ENCODE results near the gene SUSD4.

The SUSD4 gene

DNA sequence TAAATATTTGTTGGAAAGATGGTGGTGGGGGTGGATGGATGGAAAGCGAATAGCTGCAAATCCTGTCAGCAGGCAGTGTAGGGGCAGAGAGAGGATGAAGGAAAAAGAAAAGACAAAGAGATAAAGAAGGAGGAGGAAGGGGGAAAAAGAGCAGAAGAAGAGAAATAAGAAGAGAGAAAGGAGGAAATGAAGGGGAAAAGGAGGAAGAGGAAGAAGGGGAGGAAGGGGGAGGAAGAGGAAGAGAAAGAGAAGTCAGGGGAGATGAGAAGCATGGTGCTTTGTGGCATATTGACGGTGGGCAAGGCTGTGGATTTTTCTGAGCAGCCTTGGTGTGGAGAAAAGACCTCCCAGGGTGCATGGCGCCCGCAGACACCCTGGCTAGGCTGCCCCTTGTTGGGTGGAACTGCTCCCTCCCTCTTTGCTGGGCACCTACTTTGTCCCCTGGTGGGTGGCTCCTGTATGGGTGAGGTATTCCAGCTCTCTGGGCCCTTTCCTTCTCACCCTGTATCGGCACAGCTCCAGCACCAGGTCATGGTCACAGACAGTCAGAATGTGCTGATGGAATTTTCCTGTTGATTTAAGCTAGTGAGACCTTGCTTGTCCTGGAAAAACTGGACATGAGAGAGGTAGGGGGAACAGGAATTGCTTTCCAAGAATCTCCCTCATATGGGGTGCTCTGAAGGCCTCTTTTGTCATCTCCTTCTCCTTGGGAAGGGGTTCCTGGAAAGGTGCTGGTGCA is 175.2 kb downstream of the SUSD4 start:
- peak; percentile 16 for DNase-seq (ENCODE audit: low spot score)
- no peak for FAIRE-seq

DNA sequence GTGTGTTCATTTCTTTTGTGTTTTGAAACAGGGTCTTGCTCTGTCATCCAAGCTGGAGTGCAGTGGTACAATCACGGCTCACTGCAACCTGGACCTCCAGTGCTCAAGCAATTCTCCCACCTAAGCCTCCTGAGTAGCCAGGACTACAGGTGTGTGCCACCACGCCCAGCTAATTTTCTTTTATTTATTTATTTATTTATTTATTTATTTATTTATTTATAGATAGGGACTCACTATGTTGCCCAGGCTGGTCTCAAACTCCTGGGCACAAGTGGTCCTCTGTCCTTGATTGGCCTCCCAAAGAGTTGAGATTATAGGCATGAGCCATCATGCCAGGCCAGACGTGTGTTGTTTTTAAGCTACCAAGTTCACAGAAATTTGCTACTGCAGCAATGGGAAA is 177.2 kb downstream of the SUSD4 start:
- no peak for FAIRE-seq
- DNase-seq (ENCODE audit: low spot score) = no peak

DNA sequence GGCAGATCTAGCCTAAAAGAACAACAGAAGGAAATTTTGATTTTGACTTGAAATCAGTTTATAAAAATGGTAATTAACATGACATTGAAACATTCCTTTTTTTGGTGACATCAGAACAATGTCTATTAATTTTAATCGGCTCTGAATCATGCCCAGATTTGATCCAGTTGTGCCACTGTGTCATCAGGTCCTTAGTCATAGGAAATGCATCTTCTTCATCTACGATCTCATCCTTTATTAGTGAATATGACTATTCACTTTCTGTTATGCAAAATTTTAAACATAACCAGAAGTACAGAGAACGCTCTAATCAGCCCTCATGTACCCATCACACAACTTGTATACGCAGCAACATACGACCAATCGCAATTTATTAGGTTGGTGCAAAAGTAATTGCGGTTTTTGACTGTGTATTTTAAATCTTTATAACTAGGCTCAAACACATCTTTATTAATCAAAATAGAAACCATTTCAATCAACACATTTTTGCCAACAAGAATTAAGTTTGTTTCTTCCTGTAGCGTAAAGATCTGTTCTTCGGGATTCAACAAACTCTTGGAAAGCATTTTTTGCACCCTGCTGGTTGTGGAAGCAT is 180.6 kb downstream of the SUSD4 start:
- DNase-seq (ENCODE audit: low spot score) (no peak), FAIRE-seq (no peak)

DNA sequence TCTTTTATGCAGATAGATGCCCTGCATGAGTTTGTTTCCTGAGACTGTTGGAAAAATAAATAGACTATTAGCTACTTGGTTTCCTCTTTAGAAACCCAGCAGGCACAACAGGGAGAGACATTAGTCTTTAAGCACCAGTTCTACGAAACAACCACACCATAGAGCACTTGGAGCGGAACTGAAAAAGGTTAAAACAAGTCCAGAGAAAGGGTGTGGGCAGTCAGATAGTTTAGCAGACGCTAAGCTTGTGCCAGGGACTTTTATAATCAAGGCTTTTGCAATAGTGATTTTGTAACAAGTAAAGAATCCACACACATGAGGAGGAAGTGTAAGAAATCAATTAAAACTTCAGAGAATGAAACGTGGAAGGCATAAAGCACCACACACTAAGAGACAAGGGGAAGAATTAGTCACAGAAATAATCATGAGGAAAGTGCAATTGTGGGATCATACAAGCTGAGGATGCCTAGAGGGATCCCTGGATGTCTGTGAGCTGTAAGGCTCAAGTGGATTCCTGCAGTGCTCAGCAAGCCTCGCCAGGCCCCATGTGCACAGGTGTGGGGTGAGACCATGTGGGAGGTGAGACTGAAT is 183.2 kb downstream of the SUSD4 start:
- FAIRE-seq (no peak), DNase-seq (ENCODE audit: low spot score) (no peak)

DNA sequence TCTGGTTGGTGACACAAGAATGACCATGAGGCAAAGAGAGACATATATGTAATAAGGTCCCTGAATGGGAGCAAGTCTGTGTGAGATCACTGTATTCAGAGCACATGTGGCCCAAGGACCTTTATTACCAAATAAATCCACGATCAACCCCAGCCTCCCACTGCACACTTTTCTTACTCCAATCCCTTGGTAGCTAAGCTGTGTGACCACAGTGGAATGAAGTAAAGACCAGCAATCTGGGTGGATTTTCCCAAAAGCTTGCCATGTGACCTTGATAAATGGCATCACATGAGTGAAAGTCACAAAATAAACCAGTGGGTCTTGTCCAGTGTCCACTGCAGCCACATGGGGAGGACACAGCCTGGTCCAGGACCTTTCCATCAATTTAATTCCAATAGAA is 184.2 kb downstream of the SUSD4 start:
- FAIRE-seq (no peak), DNase-seq (ENCODE audit: low spot score) (no peak)

DNA sequence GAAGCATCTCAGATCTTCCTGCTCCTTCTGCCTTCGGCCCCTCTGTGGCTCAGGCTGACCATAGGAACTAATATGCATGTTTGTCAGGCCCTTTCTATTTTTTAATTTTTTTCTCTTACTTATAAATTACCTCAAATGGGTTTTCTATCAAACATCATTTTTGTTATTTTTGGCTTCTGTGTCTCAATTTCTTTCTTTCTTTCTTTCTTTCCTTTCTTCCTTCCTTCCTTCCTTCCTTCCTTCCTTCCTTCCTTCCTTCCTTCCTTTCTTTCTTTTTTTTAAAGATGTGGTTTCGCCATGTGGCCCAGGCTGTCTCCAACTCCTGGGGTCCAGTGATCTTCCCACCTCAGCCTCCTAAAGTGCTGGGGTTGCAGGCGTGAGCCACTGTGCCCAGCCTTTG is 184.7 kb downstream of the SUSD4 start:
- FAIRE-seq (no peak), DNase-seq (ENCODE audit: low spot score) (no peak)

DNA sequence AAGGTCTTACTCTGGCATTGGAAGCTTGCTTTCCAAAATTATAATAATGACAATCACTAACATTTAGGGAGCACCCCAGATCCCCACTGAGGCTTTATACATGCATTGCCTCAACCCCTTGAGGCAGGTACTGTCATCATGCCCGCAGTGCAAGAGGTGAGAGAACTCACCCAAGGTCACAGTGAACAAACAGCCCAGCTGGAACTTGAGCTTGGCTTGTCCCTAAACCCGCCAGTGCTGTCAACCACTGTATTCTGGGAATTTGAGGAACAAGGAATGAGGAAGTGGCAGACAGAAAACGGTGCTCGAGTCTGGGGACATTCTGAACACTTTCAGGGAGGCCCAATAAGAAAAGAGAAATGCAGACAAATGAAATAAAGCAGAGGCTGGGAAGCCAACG is 186.3 kb downstream of the SUSD4 start:
- FAIRE-seq (no peak), DNase-seq (ENCODE audit: low spot score) (no peak)

DNA sequence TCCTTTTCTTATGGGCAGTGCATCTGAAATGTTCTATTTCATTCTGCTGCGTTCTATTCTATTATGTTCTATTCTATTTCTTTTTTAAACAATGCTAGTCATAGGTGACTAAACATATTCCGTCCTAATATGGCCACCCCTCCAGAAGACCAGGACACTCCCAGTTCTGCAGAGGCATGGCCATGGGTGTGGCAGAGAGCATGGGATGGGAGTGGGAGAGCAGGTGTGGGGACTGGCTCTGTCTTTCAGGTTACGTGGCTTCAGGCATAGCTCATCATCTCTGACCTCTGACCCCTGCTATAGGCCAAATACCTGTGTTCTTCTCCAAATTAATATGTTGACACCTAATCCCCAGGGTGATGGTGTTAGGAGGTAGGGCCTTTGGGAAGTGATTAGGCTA is 187.5 kb downstream of the SUSD4 start:
- FAIRE-seq (no peak), DNase-seq (ENCODE audit: low spot score) (no peak)

DNA sequence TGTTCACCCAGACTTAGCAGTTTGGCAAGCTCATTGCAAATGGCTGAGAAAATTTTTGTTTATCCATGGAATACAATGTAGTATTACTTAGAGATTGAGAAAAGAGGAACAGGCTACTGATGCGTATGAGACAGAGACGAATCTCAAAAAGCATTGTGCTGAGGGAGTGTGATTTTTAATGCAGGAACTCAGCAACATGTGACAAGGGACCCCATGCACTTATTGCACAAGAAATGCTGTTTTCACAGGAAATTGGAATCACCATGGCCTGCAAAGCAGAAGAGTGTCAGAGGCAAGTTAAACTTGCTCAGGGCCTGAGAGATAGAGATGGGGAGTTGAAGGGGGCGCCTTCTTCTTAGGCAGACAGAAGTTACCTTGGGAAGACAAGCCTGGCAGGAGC is 188.3 kb downstream of the SUSD4 start:
- DNase-seq (ENCODE audit: low spot score) (no peak), FAIRE-seq (no peak)

DNA sequence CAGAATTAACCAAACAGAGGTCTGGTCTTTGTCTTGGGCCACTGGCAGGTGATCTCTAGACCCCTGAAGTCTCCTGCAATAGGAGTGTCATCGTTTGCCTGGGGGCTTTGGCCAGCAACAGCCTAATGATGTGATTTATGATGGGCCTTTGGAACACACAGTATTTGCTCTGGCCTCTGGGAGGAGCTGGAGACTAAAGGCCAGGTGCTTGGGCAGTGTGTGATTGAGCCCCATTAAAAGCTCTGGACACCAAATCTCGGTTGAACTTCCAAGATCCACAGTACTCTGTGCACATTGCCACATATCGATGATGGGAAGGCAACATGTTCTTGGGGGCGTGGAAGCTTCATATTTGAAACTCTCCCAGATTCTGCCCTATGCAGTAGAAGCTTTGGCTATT is 188.9 kb downstream of the SUSD4 start:
- no peak for DNase-seq (ENCODE audit: low spot score)
- FAIRE-seq = no peak

All from urothelium cell line (cell line).